CD4-positive, alpha-beta T cell treated with Interferon alpha-2 for 1 hour (primary cell): Measurements from ENCODE around the gene MRM1.

ENCODE experiments used
- DNase-seq, 2 donors: peaks; one replicate each; pipeline ENCODE4 v3.0.0-alpha.2; 2020 to 2022

Gene MRM1

DNA sequence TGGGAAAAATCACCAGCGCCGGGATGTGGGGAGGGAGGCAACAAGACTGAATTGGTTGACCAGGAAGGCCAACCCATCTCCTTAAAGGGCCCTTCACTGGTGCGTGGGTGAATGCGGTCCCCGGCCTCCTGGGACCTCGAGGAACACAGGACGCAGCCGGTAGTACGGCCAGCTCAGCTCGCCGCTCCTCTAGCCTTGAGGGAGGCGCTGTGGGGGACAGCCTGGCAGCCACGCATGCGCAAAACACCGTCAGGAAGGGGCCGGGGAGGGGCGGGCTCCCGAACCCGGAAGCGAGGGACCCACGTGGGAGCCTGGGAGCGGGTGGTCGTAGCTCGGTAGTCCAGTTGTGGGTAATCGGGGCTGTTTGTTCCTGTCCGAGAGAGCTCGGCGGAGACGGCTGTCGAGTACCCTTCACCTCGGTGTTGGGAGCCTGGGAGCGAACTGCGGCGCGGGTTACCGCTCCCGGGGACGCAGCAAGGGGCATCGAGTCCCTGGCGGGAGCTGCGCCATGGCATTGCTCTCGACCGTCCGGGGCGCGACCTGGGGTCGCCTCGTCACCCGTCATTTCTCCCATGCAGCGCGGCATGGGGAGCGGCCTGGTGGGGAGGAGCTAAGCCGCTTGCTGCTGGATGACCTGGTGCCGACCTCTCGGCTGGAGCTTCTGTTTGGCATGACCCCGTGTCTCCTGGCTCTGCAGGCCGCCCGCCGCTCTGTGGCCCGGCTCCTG, at the start of gene MRM1:
MRM1 (plus strand) TSS at position 281 of the 727 bp plus-strand sequence; CDS start at position 509, 228 bp downstream.
- DNase-seq = peak; percentile 91 to 92

GRCh38 chr17:36553459-36553858, 47.9 kb upstream of the MRM1 start:
- no peak for DNase-seq

- no peak for DNase-seq
Observed at GRCh38 chr17:36566081-36566480, 35.3 kb upstream of the MRM1 start.

GRCh38 chr17:36575028-36575427, 26.4 kb upstream of the MRM1 start:
- DNase-seq = no peak

- no peak for DNase-seq
Observed at GRCh38 chr17:36576793-36577192, 24.6 kb upstream of the MRM1 start.

DNA sequence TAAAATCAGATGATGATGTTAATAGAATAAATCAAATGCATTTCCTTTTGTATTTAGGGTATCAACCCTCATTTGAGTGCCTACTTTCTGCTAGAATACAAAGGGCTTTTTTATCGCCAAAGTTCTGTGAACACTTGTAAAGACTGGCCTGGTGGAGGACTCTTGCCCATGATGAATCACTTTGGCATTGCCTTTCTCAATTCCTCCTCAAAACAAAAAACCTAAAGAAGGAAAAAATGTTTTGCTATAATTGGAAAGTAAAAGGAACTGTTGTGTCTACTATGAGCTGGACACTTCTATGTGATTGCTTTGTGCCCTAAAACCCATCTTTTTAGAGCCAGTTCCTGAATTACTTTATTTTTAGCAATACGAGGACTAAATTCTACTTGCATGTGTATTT, 22.7 kb upstream of the MRM1 start:
- DNase-seq = no peak

DNA sequence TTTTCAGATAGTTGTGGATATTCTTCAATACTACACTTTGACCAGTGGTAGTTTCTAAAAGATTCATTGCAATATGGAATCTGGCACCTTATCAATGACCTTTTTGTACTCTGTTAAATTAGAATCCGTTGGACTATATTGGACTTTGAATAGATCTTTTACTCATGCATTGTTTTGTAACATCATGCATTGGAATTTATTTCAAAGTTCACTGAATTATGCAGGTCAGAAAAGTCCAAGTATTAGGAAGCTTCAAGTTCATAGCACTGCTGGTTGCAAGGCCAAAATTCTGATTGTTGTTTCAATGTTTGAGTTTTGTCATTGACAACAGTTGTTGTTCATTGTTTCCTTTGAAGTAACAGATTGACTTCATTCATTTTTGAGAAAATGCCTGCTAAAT, 17.6 kb upstream of the MRM1 start:
- no peak for DNase-seq

DNA sequence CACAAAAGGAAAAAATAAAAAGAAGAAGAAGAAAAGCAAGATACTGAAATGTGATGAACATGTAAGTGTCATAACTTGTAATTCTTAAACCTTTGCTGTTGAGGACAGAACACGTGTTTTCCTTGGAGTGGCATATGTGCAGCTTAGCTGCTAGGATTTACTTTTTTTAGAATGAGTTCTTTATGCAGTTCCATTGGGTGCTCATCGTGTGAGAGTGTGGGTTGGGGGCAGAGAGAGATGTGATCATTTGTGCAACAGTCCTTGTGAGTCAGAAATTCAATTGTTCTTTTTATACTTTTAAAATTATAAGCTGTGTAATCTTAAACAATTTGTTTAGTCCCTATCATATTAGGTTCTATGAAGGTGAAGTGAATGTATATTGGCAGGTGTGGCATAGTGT, 15.2 kb upstream of the MRM1 start:
- no peak for DNase-seq

DNA sequence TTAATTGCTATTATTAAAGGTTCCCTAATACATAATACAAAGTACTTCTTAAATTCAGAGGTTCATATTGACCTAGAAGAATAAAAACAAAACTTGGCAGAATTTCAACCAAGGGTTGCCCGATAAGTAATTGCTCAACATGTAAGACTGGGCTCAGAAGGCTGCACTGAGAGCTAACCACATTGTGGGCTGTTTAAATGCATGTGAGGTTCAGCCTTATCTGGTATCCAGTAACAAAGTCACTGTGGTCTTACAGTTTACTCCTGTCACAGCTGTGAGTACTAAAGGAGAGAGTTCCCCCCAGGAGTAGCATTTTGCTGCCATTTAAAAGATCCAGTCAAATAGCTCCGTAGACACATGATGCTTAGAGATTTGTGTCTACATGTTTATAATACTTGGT, 11.3 kb upstream of the MRM1 start:
- DNase-seq = no peak

DNA sequence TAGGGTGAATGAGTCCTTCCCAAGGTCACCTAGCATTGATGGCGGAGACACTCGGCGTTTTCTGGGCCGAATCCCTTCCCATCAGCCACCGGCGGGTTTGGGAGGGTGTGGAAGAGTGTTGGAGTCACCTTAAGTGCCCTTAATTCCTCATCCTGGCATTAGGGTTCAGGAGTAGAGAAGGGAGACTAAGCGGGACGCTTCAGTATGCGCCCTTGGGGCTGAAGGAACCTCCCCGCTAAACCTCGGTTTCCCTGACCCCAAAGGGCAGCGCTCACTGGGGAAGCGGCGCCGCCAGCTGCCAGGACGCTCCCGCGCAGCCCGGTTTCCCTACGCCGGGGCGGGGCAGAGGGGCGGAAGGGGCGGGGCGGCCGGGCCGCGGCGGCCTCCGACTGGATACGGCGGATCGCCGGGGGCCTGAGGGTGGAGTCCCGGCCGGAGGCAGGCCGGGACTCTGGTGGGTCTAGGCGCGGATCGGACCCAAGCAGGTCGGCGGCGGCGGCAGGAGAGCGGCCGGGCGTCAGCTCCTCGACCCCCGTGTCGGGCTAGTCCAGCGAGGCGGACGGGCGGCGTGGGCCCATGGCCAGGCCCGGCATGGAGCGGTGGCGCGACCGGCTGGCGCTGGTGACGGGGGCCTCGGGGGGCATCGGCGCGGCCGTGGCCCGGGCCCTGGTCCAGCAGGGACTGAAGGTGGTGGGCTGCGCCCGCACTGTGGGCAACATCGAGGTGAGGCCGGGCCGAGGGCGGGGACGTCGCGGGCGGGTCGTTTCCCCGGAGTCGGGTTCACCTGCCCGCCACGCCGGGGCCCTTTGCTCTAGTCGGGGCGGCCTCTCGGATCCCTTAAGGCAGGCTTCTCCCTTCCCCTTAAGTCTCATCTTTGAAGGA, 9.7 kb upstream of the MRM1 start, which contains the start of gene DHRS11:
DHRS11 (plus strand) TSS at position 446 of the 882 bp plus-strand sequence; CDS start at position 577, 131 bp downstream.
- peak; percentile 60 to 80 for DNase-seq

GRCh38 chr17:36592316-36592715, 9.1 kb upstream of the MRM1 start:
- DNase-seq = no peak

- no peak for DNase-seq
Observed at GRCh38 chr17:36592716-36593321, 8.6 kb upstream of the MRM1 start.

DNA sequence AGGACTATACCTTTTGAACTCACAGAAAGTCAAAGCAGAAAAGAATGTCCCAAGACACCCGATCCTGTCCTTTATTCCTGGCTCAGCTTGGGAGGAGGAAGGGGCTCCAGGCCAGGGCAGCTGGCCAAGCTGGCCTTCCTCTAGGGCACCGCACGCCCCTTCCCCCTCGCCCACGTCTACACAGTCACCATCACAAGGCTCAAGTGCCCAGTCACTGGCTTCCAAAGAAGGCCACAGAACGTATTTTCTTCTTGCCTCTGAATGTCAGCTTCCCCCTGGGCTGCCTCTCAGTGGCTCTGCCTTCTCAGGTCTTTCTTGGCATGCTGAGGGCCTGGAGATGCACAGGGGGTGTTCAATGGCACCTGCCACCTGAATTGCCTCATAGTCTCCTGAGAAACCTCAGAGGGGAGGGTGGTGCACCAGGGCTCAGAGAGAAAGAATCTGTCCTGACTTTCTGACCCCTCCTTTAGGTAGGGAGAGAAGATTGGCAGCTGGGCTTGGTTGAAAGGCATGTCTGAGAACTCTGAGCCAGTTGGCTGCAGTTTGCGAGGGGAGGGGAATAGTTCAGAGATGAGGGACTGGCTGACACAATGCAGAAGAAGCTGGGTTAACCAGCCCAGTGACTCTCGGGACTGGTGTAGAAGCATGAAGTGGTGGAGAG, 7.6 kb upstream of the MRM1 start:
- no peak for DNase-seq

DNA sequence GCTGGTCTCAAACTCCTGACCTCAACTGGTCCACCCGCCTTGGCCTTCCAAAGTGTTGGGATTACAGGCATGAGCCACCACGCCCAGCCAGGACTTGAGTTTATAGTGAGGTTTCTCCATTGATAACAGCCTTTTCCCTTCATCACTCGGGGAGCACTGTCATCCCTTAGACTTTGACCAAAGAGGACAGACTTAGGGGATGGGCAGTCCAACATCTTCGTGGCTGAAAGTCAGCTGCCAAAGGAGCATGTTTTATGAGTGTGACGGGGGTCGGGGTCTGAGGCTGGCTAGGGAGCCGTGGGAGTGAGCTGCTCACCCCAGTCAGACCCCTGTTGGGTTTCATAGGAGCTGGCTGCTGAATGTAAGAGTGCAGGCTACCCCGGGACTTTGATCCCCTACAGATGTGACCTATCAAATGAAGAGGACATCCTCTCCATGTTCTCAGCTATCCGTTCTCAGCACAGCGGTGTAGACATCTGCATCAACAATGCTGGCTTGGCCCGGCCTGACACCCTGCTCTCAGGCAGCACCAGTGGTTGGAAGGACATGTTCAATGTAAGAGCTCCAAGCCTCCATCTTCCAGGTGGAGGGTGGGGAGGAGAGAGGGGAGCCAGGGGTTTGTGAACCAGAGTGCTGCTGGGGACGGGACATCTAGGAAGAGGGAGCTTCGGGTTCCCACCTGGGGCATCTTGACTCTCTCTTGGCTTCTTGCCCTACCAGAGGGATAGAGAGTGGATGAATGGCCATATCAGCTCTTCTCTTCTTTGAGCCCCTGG, 6.6 kb upstream of the MRM1 start:
- no peak for DNase-seq

DNA sequence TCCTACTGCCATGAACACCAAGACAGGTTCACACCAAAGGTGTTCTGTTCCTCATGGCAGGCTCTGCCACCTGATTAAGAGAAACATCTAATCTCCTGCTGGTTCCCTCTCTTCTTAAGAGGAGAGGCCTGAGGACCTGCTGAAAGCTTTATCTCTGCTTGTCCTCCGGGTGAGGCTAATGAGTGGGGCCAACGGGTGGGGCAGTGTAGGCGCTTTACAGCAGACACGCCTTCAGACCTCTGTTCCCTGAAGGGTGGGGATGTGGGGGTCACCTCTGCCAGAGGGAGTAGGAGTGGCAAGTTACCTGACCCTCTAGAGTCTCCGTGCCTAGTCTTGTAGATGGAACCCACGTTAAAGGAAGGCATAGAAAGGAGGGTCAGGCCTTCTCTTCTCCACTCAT, 4.2 kb upstream of the MRM1 start:
- no peak for DNase-seq

- no peak for DNase-seq
Observed at GRCh38 chr17:36597866-36598777, 3.3 kb upstream of the MRM1 start.

DNA sequence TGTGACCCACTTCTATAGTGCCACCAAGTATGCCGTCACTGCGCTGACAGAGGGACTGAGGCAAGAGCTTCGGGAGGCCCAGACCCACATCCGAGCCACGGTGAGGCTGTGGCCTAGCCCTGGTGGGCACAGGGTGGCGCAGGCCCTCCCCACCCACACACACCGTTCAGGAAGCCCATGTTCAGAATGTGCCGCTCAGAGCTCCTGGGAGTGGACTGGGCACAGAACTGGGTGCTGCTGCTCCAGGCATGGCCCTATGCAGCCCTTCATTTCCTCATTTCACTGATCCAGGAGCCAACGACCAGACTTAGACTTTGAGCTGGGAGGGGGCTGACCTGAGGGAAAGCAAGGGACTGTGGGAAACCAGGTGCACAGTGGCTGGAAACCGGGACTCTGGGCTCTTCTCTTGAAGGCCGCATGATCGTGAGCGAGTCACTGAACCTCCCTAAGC, 2.4 kb upstream of the MRM1 start:
- DNase-seq = no peak

GRCh38 chr17:36599546-36600250, 1.7 kb upstream of the MRM1 start:
- DNase-seq = no peak

DNA sequence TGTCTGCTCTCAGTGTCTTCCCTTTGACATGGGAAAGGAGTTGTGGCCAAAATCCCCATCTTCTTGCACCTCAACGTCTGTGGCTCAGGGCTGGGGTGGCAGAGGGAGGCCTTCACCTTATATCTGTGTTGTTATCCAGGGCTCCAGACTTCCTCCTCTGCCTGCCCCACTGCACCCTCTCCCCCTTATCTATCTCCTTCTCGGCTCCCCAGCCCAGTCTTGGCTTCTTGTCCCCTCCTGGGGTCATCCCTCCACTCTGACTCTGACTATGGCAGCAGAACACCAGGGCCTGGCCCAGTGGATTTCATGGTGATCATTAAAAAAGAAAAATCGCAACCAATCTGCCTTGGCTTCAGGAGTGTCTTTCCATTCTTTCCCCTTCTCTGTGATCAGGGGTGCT, 918 bp upstream of the MRM1 start:
- no peak for DNase-seq

- DNase-seq = no peak
Observed at GRCh38 chr17:36600936-36601302, 464 bp upstream of the MRM1 start.
